ENCODE measurements around the gene INS. TPM values are rescaled to one million over a fixed set of nuclear protein-coding genes. Genes with fewer than 3 reads are reported as not detected.

INS gene
- total and polyA plus RNA-seq, 2 of the 13 experiments (the other 11 are each of a cell fraction or from before 2014, with no cell fraction given), result not detected

GRCh38 chr11:2132246-2132645 is 28.8 kb downstream of the INS start (continued):
- TF ChIP-seq POLR2G (IDR thresholded peaks at IDR 0.05; ENCODE audit: low read depth, low read length), result peak; percentile 61; the same call in 1 of the 2 replicates

- H3K27me3 ChIP-seq (ENCODE audit: control insufficient read depth in 1 of 2, insufficient read depth in 2 of 2, low read length in 2 of 2), result no peaks in the 10 kb centered on the region
- TF ChIP-seq ZNF790 (CRISPR knock-in tag; IDR thresholded peaks at IDR 0.05; ENCODE audit: borderline replicate concordance) (peak; percentile 48; the same call in 1 of the 2 replicates), HOXA5 (CRISPR knock-in tag; IDR thresholded peaks at IDR 0.05) (no peak), ZNF251 (CRISPR knock-in tag; IDR thresholded peaks at IDR 0.05) (no peak), HMGXB3 (CRISPR knock-in tag; IDR thresholded peaks at IDR 0.05; ENCODE audit: borderline replicate concordance) (no peak), ZXDC (CRISPR knock-in tag; IDR thresholded peaks at IDR 0.05) (no peak; the same call in 1 of the 2 replicates), ZNF17 (CRISPR knock-in tag; IDR thresholded peaks at IDR 0.05) (no peak), MTA1 (CRISPR knock-in tag; IDR thresholded peaks at IDR 0.05; ENCODE audit: borderline replicate concordance) (no peak; the same call in 1 of the 2 replicates), MBD4 (IDR thresholded peaks at IDR 0.05; ENCODE audit: borderline replicate concordance, low read length) (no peak), ZNF879 (CRISPR knock-in tag; IDR thresholded peaks at IDR 0.05) (0 out of 2 replicates have a peak, but pooled peaks have one; percentile 6), ZBTB20 (CRISPR knock-in tag; IDR thresholded peaks at IDR 0.05; ENCODE audit: borderline replicate concordance, low read depth) (0 out of 2 replicates have a peak, but pooled peaks have one; percentile 47), MZF1 (CRISPR knock-in tag; IDR thresholded peaks at IDR 0.05; ENCODE audit: borderline replicate concordance) (peak; percentile 69; the same call in 1 of the 2 replicates), FOXM1 (CRISPR knock-in tag; IDR thresholded peaks at IDR 0.05) (no peak), PPARG (CRISPR knock-in tag; conservative IDR thresholded peaks at IDR 0.05) (no peak), POLR2AphosphoS5 (IDR thresholded peaks at IDR 0.05; ENCODE audit: low read depth, low read length) (peak; percentile 88)
Observed at GRCh38 chr11:2131371-2132236, 29.4 kb downstream of the INS start.

More at GRCh38 chr11:2131371-2132236, 29.4 kb downstream of the INS start:
- in situ Hi-C loops (cut with HindIII; ENCODE audit: extremely low pct_ligation_motif_present, low pct_unique_long_range_greater_than_20kb) (no loop called here), intact Hi-C loops (cut with micrococcal nuclease; ENCODE audit: unreplicated experiment) (no loop called here)
- Histone ChIP-seq H3K79me2 (ENCODE audit: insufficient read depth, low read length) (peaks cover 6% of the 10 kb centered on the region), H3K4me2 (ENCODE audit: low read depth, low read length) (no peak overlapping the region), H3K4me1 (ENCODE audit: insufficient read depth, low read length) (peaks cover 28% of the 10 kb centered on the region), H3K36me3 (replicated peaks in 1 of 2; ENCODE audit: control insufficient read depth in 1 of 2, insufficient read depth in 2 of 2, low read length in 2 of 2) (peaks cover 24 to 47% of the 10 kb centered on the region in 2 experiments; a peak in 4 of 5 replicates), H3K9me3 (ENCODE audit: low read length) (no peaks in the 10 kb centered on the region), H3K9ac (ENCODE audit: insufficient read depth, low read depth, low read length) (no peak overlapping the region), H2AFZ (ENCODE audit: low read length) (no peak overlapping the region), H4K20me1 (ENCODE audit: insufficient read depth, low read length) (peaks cover 60% of the 10 kb centered on the region), H3K27ac (ENCODE audit: extremely low read length, insufficient read depth, low read length) (peak overlapping the region; percentile 21), H3K4me3 (replicated peaks in 1 of 3; ENCODE audit: insufficient read depth in 1 of 3, low read depth in 2 of 3, low read length in 3 of 3) (no peak overlapping the region)
- CTCF ChIA-PET (ENCODE audit: low intra/inter-chr PET ratio, low total read pairs), result no interaction called here
- DNase-seq (ENCODE audit: low spot score), result no peak
- peak; percentile 64 for FAIRE-seq
- ATAC-seq, result no peak
- POLR2A ChIA-PET, result no interaction called here
- 90% methylated on average over 28 of the region's 28 CpGs for WGBS (ENCODE audit: low lambda C conversion rate)
- BruUV-seq (replicated peaks), result TSS peak; percentile 67

Data from HepG2 (cell line).